Sigmoid colon (tissue), 4 donors: ENCODE results near the gene M6PR.

Experiments
- EP300 ChIP-seq, 4 donors: sonication (generic); formaldehyde crosslinking; IDR thresholded peaks; one replicate each; pipeline ENCODE4 v1.6.1; 2017; ENCODE audit warnings: antibody characterized with exemption in 4 of 4
- TF ChIP-seq, protein P1 (sequence below), 4 experiments: fragments of 450-650 bp in 3 of 4; fragments of 200-600 bp in 1 of 4; IDR thresholded peaks; one replicate each; pipeline ENCODE4 v1.5.1; 2016 to 2019; ENCODE audit warnings: antibody characterized with exemption in 4 of 4, mild to moderate bottlenecking in 3 of 4, moderate library complexity in 2 of 4

DNA sequence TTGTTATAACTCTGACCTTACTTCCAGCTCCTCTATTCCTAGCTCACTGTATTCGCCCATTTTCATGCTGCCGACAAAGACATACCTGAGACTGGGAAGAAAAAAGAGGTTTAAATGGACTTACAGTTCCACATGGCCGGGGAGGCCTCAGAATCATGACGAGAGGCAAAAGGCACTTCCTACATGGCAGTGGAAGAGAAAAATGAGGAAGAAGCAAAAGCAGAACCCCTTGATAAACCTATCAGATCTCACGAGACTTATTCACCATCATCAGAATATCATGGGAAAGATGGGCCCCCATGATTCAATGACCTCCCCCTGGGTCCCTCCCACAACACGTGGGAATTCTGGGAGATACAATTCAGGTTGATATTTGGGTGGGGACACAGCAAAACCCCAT lies 49.6 kb downstream of the M6PR start:
- TF ChIP-seq, protein P1, sequence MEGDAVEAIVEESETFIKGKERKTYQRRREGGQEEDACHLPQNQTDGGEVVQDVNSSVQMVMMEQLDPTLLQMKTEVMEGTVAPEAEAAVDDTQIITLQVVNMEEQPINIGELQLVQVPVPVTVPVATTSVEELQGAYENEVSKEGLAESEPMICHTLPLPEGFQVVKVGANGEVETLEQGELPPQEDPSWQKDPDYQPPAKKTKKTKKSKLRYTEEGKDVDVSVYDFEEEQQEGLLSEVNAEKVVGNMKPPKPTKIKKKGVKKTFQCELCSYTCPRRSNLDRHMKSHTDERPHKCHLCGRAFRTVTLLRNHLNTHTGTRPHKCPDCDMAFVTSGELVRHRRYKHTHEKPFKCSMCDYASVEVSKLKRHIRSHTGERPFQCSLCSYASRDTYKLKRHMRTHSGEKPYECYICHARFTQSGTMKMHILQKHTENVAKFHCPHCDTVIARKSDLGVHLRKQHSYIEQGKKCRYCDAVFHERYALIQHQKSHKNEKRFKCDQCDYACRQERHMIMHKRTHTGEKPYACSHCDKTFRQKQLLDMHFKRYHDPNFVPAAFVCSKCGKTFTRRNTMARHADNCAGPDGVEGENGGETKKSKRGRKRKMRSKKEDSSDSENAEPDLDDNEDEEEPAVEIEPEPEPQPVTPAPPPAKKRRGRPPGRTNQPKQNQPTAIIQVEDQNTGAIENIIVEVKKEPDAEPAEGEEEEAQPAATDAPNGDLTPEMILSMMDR (IDR thresholded peaks at IDR 0.05): no peak
- no peak for TF ChIP-seq EP300 (IDR thresholded peaks at IDR 0.05)
